Upper lobe of right lung (tissue), 1 donor: Measurements from ENCODE around the gene INSIG2. TPM values are rescaled to one million over a fixed set of nuclear protein-coding genes. Genes with fewer than 3 reads are reported as not detected.

Experiments
- ATAC-seq: fragments of 200-7000 bp; cut with Tn5 transposase; one replicate; pipeline ENCODE4 v1.9.1; 2020; ENCODE audit warnings: mild to moderate bottlenecking, moderate library complexity
- DNase-seq: peaks from one replicate; pipeline ENCODE4 v3.0.0-alpha.2; 2020
- H3K27ac ChIP-seq: fragments of 200-600 bp; one replicate; pipeline ENCODE4 v1.8.0; 2022
- H3K27me3 ChIP-seq: fragments of 200-600 bp; one replicate; pipeline ENCODE4 v1.8.0; 2022; ENCODE audit warnings: mild to moderate bottlenecking
- H3K36me3 ChIP-seq: fragments of 200-600 bp; one replicate; pipeline ENCODE4 v1.8.0; 2022
- H3K4me1 ChIP-seq: fragments of 200-600 bp; one replicate; pipeline ENCODE4 v1.8.0; 2022
- H3K4me3 ChIP-seq: fragments of 200-600 bp; one replicate; pipeline ENCODE4 v1.8.0; 2022; ENCODE audit warnings: mild to moderate bottlenecking
- H3K9me3 ChIP-seq: fragments of 200-600 bp; one replicate; pipeline ENCODE4 v1.8.0; 2022
- CTCF ChIP-seq: fragments of 200-600 bp; IDR thresholded peaks from one replicate; pipeline ENCODE4 v1.8.0; 2022; ENCODE audit warnings: antibody characterized with exemption
- intact Hi-C: fragments of 100-400 bp; cut with DNase I; formaldehyde crosslinking; loops from one replicate; pipeline ENCODE4 v1.11.0; 2022
- long read RNA-seq: library from polyadenylated mRNA; unstranded; transcript quantifications from one replicate; pipeline ENCODE4 v2.0.0, GENCODE V29; 2021
- total RNA-seq: library from RNA; stranded (reverse); fragmentation: NEBNext Ultra II Directional; extraction: Animal tissue kit (Norgen Biotek cat#: 25700); gene quantifications from one replicate; pipeline ENCODE4 v1.2.1, GENCODE V29; 2021
- donor health status: DM: no; HTN: yes; CAD: no; lungs with severe emphysema.

INSIG2 gene
- total RNA-seq = 42.0 TPM
- long read RNA-seq, transcript INSIG2-202 (5 exons, 574 nt) = minor isoform, 5 of 103 reads
- long read RNA-seq, transcript INSIG2-201 (6 exons, 2,590 nt) = major isoform, 83 of 103 reads
- long read RNA-seq, partial matches to known transcripts = 2 of 103 reads
- long read RNA-seq, other reads (novel, unspliced or antisense) = 13 of 103 reads

- TF ChIP-seq CTCF = no peak
- no peaks in the 10 kb centered on the region for H3K27me3 ChIP-seq
- peak within 1 kb of the TSS; percentile 88 for H3K4me3 ChIP-seq
- no peaks in the 10 kb centered on the region for H3K36me3 ChIP-seq
- H3K27ac ChIP-seq = peak within 1 kb of the TSS; percentile 81
- intact Hi-C loops = no loop called here
- peaks cover 19% of the 10 kb centered on the region for H3K4me1 ChIP-seq
- DNase-seq (peak; percentile 98), ATAC-seq (peak; percentile 99)
- H3K9me3 ChIP-seq = no peaks in the 10 kb centered on the region
These were observed at the start of gene INSIG2 for GRCh38 chr2:118088051-118089024. TSS of gene INSIG2 (plus strand) at chr2:118088471. CDS start at chr2:118096557, 8,086 bp downstream.

GRCh38 chr2:118040891-118041290 is 47.4 kb upstream of the INSIG2 start:
- H3K27me3 ChIP-seq = peaks cover 45% of the 10 kb centered on the region
- intact Hi-C loops = no loop called here

DNA sequence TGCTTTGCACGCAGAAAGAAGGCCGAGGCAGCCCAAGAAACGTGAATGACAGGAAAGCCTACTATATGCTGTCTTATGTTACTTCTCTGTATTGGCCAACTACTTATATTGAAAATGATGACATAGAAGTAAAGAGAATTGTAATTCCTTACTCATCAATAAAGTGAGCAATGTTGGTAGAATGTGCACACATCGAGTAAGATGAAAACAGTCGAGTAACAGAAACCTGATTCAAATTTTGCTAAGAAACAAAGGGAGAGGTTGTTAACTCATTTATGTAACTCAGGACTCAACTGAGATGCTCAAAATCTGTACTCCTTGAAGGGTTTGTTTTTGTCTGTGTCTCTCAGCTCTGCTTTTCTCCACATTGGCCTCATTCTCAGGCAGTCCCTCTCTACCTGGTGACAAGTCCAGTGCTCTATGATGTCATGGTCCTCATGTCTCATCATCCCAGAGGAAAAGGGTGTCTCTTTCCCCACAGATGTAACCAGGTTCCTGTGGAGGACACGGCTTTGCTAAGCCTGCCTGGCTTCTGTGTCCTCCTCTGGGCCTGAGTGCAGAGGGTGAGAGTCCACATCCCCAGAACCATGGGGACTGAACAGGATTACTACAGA is 44.1 kb upstream of the INSIG2 start:
- intact Hi-C loops = no loop called here
- ATAC-seq (no peak), DNase-seq (no peak)
- H3K9me3 ChIP-seq = no peaks in the 10 kb centered on the region
- H3K27me3 ChIP-seq = peaks cover 31% of the 10 kb centered on the region
- no peaks in the 10 kb centered on the region for H3K36me3 ChIP-seq
- H3K27ac ChIP-seq = no peak overlapping the region
- TF ChIP-seq CTCF = no peak
- H3K4me3 ChIP-seq = no peak overlapping the region
- peaks cover 8% of the 10 kb centered on the region for H3K4me1 ChIP-seq

More at GRCh38 chr2:118040891-118041290, 47.4 kb upstream of the INSIG2 start:
- TF ChIP-seq CTCF = no peak
- H3K27ac ChIP-seq = no peak overlapping the region
- no peaks in the 10 kb centered on the region for H3K9me3 ChIP-seq
- H3K36me3 ChIP-seq = no peaks in the 10 kb centered on the region
- H3K4me3 ChIP-seq = no peak overlapping the region
- DNase-seq (no peak), ATAC-seq (peak; percentile 80)
- no peaks in the 10 kb centered on the region for H3K4me1 ChIP-seq

DNA sequence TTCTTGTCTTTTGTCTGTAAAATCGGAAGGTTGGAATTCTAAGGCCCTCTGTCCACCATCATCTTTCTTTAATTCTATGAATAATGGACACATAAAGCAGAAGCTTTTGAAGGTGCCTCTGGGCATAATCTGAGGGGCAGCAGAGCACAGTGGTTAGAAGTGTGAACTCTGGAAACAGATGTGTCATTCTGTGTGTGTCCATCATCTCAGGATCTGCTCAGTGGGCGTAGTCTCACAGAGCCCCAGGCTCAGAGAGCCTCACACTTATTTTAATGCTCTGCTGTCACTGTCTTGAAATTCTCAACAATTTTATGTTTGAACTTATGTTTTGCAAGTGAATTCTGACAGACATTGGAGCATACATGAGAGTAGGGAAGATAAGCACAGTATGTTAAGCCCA is 43.4 kb upstream of the INSIG2 start:
- no peak overlapping the region for H3K27ac ChIP-seq
- H3K4me1 ChIP-seq = peaks cover 8% of the 10 kb centered on the region
- H3K9me3 ChIP-seq = no peaks in the 10 kb centered on the region
- ATAC-seq (no peak), DNase-seq (no peak)
- no peak for TF ChIP-seq CTCF
- H3K36me3 ChIP-seq = no peaks in the 10 kb centered on the region
- intact Hi-C loops = no loop called here
- H3K4me3 ChIP-seq = no peak overlapping the region
- peaks cover 29% of the 10 kb centered on the region for H3K27me3 ChIP-seq

- TF ChIP-seq CTCF = no peak
- H3K27ac ChIP-seq = no peak overlapping the region
- H3K27me3 ChIP-seq = peaks cover 32% of the 10 kb centered on the region
- DNase-seq (no peak), ATAC-seq (no peak)
- peaks cover 8% of the 10 kb centered on the region for H3K4me1 ChIP-seq
- intact Hi-C loops = no loop called here
- H3K4me3 ChIP-seq = no peak overlapping the region
- no peaks in the 10 kb centered on the region for H3K9me3 ChIP-seq
- no peaks in the 10 kb centered on the region for H3K36me3 ChIP-seq
These were observed 43.0 kb upstream of the INSIG2 start for GRCh38 chr2:118045286-118045685.
